Activated naive CD4-positive, alpha-beta T cell treated with anti-CD3 and anti-CD28 coated beads, Interleukin-2, amount 50 U/mL, for 24 hours (primary cell): ENCODE results near the gene RGS1.

Experiments
- H3K27ac Mint-ChIP-seq: one replicate; pipeline ENCODE4 v1.8.0; 2021; ENCODE audit warnings: mild to moderate bottlenecking, mixed read lengths
- H3K27me3 Mint-ChIP-seq: one replicate; pipeline ENCODE4 v1.8.0; 2021; ENCODE audit warnings: mixed read lengths
- H3K36me3 Mint-ChIP-seq: one replicate; pipeline ENCODE4 v1.8.0; 2021; ENCODE audit warnings: mixed read lengths
- H3K4me1 Mint-ChIP-seq: one replicate; pipeline ENCODE4 v1.8.0; 2021; ENCODE audit warnings: mixed read lengths
- H3K4me3 Mint-ChIP-seq: one replicate; pipeline ENCODE4 v1.8.0; 2021; ENCODE audit warnings: mild to moderate bottlenecking, mixed read lengths
- H3K9me3 Mint-ChIP-seq: one replicate; pipeline ENCODE4 v1.8.0; 2021; ENCODE audit warnings: mixed read lengths

Gene RGS1

GRCh38 chr1:192568063-192568462 lies 7.5 kb upstream of the RGS1 start:
- H3K27me3 Mint-ChIP-seq, result no peaks in the 10 kb centered on the region
- H3K27ac Mint-ChIP-seq, result no peak overlapping the region
- no peaks in the 10 kb centered on the region for H3K9me3 Mint-ChIP-seq
- H3K4me1 Mint-ChIP-seq, result peaks cover 61% of the 10 kb centered on the region
- peaks cover 5% of the 10 kb centered on the region for H3K36me3 Mint-ChIP-seq
- no peak overlapping the region for H3K4me3 Mint-ChIP-seq

- Mint-ChIP-seq H3K4me3 (no peak overlapping the region), H3K27ac (peak overlapping the region; percentile 33), H3K9me3 (no peaks in the 10 kb centered on the region), H3K36me3 (peaks cover 7% of the 10 kb centered on the region), H3K4me1 (peaks cover 74% of the 10 kb centered on the region), H3K27me3 (no peaks in the 10 kb centered on the region)
Measured at GRCh38 chr1:192571668-192572067, 3.9 kb upstream of the RGS1 start.

GRCh38 chr1:192573499-192573898 lies 2.1 kb upstream of the RGS1 start:
- Mint-ChIP-seq H3K36me3 (peaks cover 11% of the 10 kb centered on the region), H3K27ac (peak overlapping the region; percentile 53), H3K9me3 (no peaks in the 10 kb centered on the region), H3K27me3 (no peaks in the 10 kb centered on the region), H3K4me3 (no peak overlapping the region), H3K4me1 (peaks cover 76% of the 10 kb centered on the region)

- H3K27ac Mint-ChIP-seq, result no peak overlapping the region
- peaks cover 12% of the 10 kb centered on the region for H3K36me3 Mint-ChIP-seq
- H3K4me1 Mint-ChIP-seq, result peaks cover 82% of the 10 kb centered on the region
- H3K27me3 Mint-ChIP-seq, result no peaks in the 10 kb centered on the region
- H3K9me3 Mint-ChIP-seq, result no peaks in the 10 kb centered on the region
- no peak overlapping the region for H3K4me3 Mint-ChIP-seq
Measured at GRCh38 chr1:192574073-192574472, 1.5 kb upstream of the RGS1 start.

GRCh38 chr1:192576190-192577144 lies 894 bp downstream of the RGS1 start:
- H3K4me1 Mint-ChIP-seq, result peaks cover 87% of the 10 kb centered on the region
- no peaks in the 10 kb centered on the region for H3K9me3 Mint-ChIP-seq
- peaks cover 13% of the 10 kb centered on the region for H3K36me3 Mint-ChIP-seq
- H3K27ac Mint-ChIP-seq, result peak overlapping the region; percentile 98
- H3K27me3 Mint-ChIP-seq, result no peaks in the 10 kb centered on the region
- peak overlapping the region; percentile 89 for H3K4me3 Mint-ChIP-seq

- Mint-ChIP-seq H3K4me1 (peaks cover 77% of the 10 kb centered on the region), H3K36me3 (peaks cover 13% of the 10 kb centered on the region), H3K27me3 (no peaks in the 10 kb centered on the region), H3K4me3 (peak overlapping the region; percentile 89), H3K27ac (peak overlapping the region; percentile 19), H3K9me3 (no peaks in the 10 kb centered on the region)
Measured at GRCh38 chr1:192577145-192578140, 1.9 kb downstream of the RGS1 start.

- Mint-ChIP-seq H3K4me1 (peaks cover 68% of the 10 kb centered on the region), H3K27ac (peak overlapping the region; percentile 66)
Measured at GRCh38 chr1:192578144-192578909, 2.8 kb downstream of the RGS1 start.

GRCh38 chr1:192579010-192579738 lies 3.6 kb downstream of the RGS1 start:
- Mint-ChIP-seq H3K9me3 (no peaks in the 10 kb centered on the region), H3K4me1 (peaks cover 60% of the 10 kb centered on the region), H3K36me3 (peaks cover 13% of the 10 kb centered on the region), H3K4me3 (peak overlapping the region; percentile 89), H3K27me3 (no peaks in the 10 kb centered on the region), H3K27ac (peak overlapping the region; percentile 79)

More at GRCh38 chr1:192578144-192578909, 2.8 kb downstream of the RGS1 start:
- Mint-ChIP-seq H3K36me3 (peaks cover 13% of the 10 kb centered on the region), H3K9me3 (no peaks in the 10 kb centered on the region), H3K27me3 (no peaks in the 10 kb centered on the region), H3K4me3 (peak overlapping the region; percentile 89)

- Mint-ChIP-seq H3K9me3 (no peaks in the 10 kb centered on the region), H3K27ac (no peak overlapping the region), H3K27me3 (no peaks in the 10 kb centered on the region), H3K4me1 (peaks cover 49% of the 10 kb centered on the region), H3K4me3 (peak overlapping the region; percentile 23), H3K36me3 (peaks cover 13% of the 10 kb centered on the region)
Measured at GRCh38 chr1:192580351-192580962, 4.9 kb downstream of the RGS1 start.

GRCh38 chr1:192581131-192581927 lies 5.8 kb downstream of the RGS1 start:
- H3K27me3 Mint-ChIP-seq, result no peaks in the 10 kb centered on the region
- no peak overlapping the region for H3K4me3 Mint-ChIP-seq
- H3K27ac Mint-ChIP-seq, result peak overlapping the region; percentile 10
- peaks cover 42% of the 10 kb centered on the region for H3K4me1 Mint-ChIP-seq
- H3K9me3 Mint-ChIP-seq, result no peaks in the 10 kb centered on the region
- H3K36me3 Mint-ChIP-seq, result peaks cover 10% of the 10 kb centered on the region

- Mint-ChIP-seq H3K27ac (no peak overlapping the region), H3K4me3 (no peak overlapping the region), H3K27me3 (no peaks in the 10 kb centered on the region), H3K36me3 (no peaks in the 10 kb centered on the region), H3K4me1 (peaks cover 8% of the 10 kb centered on the region), H3K9me3 (no peaks in the 10 kb centered on the region)
Measured at GRCh38 chr1:192584866-192585265, 9.3 kb downstream of the RGS1 start.

- Mint-ChIP-seq H3K4me3 (no peak overlapping the region), H3K4me1 (no peaks in the 10 kb centered on the region), H3K36me3 (no peaks in the 10 kb centered on the region), H3K27me3 (no peaks in the 10 kb centered on the region), H3K27ac (no peak overlapping the region), H3K9me3 (no peaks in the 10 kb centered on the region)
Measured at GRCh38 chr1:192587386-192588266, 12.1 kb downstream of the RGS1 start.

GRCh38 chr1:192588546-192588945 lies 13.0 kb downstream of the RGS1 start:
- no peaks in the 10 kb centered on the region for H3K36me3 Mint-ChIP-seq
- H3K4me1 Mint-ChIP-seq, result no peaks in the 10 kb centered on the region
- H3K4me3 Mint-ChIP-seq, result no peak overlapping the region
- H3K9me3 Mint-ChIP-seq, result no peaks in the 10 kb centered on the region
- H3K27me3 Mint-ChIP-seq, result no peaks in the 10 kb centered on the region
- no peak overlapping the region for H3K27ac Mint-ChIP-seq
